ENCODE results near the gene WDR1. TPM values are rescaled to one million over a fixed set of nuclear protein-coding genes. Genes with fewer than 3 reads are reported as not detected.

WDR1 gene
- 1,083 TPM for polyA plus RNA-seq (2013, experiment 1 of 2; ENCODE audit: insufficient read length)
- 1,130 TPM for polyA plus RNA-seq (2013, experiment 2 of 2; ENCODE audit: insufficient read length)

DNA sequence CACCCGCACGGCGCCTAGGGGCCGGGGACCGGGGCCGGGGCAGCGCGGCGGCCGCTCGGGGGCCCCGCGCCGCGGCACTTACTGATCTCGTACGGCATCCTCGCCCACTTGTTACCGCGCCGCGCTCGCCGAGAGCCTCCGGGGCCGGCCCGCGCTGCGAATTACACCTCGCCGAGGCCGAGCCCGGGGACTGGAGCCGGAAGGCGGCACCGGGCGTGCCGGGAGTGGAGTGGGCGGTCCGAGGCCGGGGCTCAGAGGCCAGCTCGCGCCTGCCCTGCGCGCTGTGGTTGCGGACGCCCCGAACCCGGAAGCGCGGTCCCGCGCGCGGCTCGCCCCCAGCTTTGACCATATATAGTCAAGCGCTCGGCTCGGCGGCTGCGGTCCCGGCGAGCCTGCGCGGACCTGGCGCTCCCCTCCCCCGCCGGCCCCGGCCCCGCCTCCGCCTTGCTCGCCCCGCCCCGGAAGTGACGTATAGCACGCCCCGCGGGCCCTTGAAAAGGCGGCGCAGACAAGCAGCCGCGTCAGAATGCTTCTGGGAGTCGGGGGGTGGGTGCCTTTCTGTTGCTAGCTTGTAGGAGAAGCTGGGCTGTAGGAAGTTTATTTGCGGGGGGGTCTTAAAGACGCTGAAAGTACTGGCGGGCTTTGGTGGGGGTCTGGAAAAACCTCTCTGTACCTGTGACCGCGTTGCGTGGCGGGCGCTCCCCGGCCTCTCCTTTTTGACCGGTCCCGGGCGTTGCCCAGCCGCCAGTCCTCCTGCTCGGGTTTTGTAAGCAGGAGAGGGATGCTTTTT lies at the start of gene WDR1:
Gene WDR1, minus strand, starts transcription at position 231 of the 790 bp plus-strand sequence. Its CDS starts 133 bp downstream, at position 98.
- peak; percentile 96 for DNase-seq

- DNase-seq: peak; percentile 42
These were observed 48.3 kb upstream of the WDR1 start for GRCh38 chr4:10164877-10165283.

DNA sequence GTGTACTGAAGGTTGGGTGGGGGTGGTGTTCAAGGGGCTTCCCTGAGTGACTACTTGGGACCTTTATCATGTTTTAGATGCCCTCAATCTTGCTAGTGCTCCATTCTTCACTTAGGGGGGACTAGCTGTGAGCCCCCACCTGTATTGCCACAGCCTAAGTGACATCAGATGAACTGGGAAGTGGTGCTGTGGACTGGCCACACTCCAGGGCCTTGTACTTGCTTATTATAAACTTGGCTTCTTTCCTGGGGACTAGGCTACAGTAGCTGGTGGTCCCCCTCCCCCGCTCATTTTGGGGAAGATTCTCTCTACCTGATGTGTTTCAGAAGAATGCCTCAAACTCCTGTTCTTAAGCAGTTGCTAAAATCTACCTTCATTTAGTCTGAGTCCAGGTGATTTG lies 46.7 kb upstream of the WDR1 start:
- no peak for DNase-seq

DNA sequence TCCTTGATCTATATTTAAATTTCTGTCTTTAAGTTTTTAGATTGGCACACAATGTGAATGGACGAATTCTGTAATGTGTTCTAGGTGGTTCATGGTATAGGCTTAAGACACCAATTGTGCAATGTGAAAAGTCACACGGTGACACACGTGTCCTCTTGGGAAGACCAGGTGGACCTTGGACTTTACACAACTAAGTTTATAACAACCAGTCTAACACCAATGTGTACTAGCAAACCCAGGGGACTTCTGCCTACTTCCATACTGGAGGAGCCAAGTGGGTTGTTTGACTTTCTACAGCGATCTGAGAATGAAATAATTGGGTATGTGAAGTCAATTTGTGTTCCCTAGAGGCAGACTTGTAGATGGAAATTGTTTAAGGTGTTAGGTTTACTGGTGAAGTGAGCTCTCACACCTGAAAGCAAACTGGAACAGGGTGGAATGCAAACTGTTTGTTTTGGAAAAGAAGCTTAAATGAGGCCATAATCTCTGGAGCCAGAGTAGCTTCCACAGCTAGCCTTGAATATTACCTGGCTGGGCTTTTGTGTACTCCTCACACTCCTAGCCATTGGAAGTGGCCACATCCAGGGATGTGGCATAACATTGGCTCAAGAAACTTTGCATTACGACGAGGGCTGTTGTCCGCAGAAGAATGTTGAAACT lies 45.9 kb upstream of the WDR1 start:
- no peak for DNase-seq

DNA sequence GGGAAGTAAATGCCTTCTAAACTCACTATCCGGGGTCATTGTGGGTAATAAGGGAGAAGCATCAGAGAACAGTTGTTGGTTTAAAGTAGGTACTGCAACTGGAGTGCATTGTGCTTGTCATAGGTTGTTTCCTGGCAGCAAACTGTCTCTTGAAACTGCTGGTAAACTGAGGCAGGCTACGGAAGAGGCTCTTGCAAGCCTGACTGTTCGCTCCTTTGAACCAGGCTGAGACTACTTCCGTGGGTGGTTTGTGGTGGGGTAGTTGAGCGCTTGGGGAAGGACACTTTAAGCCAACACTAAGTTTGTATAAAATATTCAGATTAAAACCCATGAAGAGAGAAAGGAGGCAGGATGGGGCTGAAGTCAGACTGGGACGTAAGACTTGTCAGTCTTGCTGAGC lies 45.2 kb upstream of the WDR1 start:
- no peak for DNase-seq

DNA sequence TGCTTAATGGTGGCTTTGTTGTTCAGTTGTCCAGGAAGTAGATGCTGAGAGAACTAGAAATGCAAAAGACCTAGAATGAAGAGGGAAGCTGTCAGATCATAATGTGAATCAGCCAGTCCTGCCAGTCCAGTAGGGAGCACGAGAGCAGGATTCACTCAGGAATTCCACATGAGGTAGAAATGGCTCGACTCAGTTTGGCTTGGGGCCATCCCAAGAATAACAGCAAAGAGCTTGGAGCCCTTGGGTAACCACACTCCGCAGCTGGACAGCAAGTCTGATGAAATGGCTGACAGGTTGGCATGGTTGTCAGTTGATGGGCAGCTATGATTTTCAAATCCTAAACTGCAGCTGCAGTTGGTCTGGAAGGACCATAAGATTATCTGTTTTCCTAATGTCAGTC lies 44.5 kb upstream of the WDR1 start:
- peak; percentile 34 for DNase-seq

GRCh38 chr4:10160281-10160856 lies 43.8 kb upstream of the WDR1 start:
- DNase-seq: peak; percentile 24

GRCh38 chr4:10159671-10160070 lies 43.1 kb upstream of the WDR1 start:
- DNase-seq: no peak

GRCh38 chr4:10158333-10158942 lies 41.8 kb upstream of the WDR1 start:
- DNase-seq: no peak

- DNase-seq: peak; percentile 70
These were observed 41.1 kb upstream of the WDR1 start for GRCh38 chr4:10157478-10158332.

- no peak for DNase-seq
These were observed 37.6 kb upstream of the WDR1 start for GRCh38 chr4:10154241-10154640.

DNA sequence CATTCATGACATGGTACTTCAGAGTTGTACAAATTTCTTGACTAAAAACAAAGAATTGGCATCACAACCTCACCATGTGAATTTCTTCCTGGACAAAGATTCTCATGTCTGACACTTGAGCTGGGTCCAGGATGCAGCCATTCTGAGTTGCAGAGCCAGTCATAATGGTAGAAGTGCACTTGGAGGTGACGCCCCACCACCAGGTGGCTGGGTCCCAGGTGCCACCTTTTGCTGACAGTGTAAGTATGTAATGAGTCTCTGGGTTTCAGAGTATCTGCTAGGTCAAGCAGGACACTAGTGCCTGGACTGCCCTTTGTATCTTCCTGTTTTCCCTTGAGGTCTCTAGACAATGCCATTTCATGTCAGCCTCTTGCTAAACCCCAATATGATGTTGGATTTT lies 36.6 kb upstream of the WDR1 start:
- DNase-seq: no peak

DNA sequence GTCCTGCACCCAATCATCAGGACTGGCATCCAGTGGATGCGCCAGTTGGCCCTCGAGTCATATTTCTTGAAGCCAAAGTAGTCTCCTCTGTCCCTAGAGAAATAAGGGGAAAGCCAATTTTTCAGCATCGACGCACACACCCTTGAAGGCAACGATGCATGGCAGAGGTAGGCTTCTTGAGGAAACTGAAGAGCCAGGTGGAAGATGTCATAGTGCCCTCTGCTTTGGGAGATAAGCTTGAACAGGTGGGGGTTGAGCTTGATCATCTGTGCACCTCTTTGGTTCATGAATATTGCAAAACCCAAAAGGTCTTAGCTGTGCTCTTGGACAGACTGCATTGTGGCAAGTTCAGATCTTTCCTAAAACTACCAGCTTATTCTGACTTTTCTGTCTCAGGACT lies 34.6 kb upstream of the WDR1 start:
- no peak for DNase-seq

- DNase-seq: no peak
These were observed 28.4 kb upstream of the WDR1 start for GRCh38 chr4:10144966-10145365.

DNA sequence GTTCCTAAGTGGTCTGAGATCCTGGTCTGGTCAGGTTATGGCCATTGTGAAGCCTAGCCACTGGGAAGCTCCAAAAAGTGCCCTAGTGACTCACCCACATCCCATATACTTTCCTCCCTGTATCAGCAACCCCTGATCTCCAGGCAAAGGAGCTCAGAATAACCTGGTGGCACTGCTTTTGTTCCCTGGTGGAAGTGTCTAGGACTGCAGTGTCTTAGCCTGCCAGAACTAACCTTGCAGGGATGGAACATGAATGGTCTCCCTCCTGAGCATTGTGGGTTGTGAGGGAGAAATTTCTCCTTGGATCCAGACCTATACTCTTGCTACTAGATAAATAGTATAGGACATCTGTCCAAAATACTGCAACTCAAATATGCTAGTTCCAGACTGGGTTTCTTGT lies 27.9 kb upstream of the WDR1 start:
- no peak for DNase-seq

DNA sequence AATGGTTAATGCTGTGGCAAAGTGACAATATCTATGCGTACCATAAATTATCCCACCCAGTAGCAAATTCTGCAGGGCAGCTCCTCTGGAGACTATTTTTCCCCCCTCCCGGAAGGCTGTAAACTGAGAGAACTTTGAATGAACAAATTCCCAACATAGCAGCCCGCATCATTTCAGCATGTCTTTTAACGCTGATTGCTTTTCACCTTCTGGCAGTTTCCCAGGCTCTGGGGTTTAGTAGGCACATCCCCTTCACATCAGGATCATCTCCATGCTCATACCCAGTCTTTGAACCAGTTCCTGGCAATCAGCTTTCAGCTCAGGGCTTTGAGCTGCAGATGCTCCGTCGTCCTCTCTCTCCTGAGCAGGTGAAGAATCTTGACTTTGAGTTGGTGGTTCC lies 26.6 kb upstream of the WDR1 start:
- DNase-seq: no peak

DNA sequence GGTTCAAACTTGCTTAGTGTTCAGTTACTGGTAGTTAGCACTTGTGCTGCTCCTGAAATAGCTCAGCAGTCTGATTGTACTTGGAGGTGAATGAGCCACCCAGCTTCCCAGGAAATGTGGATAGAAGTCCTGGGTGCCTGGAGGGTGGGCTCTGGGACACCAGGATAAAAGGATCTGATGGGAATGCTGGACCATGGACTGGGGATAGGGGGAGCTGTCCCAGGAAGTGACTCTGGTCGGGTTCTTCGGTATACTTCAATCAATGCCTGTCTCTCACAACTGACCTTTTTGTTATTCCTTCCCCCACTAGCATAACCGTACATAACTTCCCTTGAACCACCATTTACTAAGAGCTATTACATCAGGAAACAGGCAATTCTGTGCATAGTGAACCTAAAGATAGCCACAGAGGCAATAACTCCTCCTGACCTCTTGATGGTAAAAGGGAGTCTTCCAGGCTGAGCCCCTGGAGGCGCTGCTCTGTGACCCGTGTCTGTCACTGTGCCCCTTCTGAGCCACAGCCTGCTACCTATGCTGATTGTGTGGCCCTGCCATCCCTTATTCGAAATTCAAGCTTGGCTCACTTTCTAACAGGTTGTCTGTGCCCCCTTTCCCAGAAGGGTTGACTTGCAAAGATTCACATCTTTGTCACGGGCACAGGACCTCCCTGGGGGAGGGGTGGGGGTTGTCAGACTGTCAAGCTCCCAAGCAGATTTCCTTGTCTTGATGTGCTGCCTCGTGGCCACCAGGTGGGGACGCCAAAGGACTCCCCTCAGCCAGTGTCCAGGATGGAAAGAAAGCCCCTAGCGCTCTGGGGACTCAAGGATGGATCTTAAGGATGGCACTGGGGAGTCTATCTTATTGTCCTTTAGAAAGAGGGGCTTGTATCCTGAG lies 24.5 kb upstream of the WDR1 start:
- DNase-seq: no peak

- DNase-seq: no peak
These were observed 22.9 kb upstream of the WDR1 start for GRCh38 chr4:10139518-10139917.

- DNase-seq: no peak
These were observed 18.7 kb upstream of the WDR1 start for GRCh38 chr4:10135260-10135659.

DNA sequence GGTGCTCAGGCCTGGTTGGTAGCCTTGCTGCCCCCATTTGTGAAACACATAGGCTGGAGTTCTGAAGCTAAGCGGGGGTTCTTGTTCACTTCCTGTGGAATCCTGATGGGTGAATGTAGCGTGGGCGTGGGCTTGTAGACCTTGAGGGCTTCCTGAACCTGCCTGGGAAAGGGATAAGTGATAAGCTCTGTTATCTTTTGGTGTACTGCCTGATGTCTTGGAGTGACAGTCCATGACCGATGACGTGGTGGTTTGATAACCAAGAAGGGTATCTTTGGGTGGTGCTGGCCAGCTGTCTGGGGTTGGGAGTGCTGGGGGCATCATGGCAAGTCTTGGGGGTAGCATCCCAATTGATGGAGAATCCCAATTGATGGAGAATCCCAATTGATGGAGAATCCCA lies 17.5 kb upstream of the WDR1 start:
- no peak for DNase-seq

DNA sequence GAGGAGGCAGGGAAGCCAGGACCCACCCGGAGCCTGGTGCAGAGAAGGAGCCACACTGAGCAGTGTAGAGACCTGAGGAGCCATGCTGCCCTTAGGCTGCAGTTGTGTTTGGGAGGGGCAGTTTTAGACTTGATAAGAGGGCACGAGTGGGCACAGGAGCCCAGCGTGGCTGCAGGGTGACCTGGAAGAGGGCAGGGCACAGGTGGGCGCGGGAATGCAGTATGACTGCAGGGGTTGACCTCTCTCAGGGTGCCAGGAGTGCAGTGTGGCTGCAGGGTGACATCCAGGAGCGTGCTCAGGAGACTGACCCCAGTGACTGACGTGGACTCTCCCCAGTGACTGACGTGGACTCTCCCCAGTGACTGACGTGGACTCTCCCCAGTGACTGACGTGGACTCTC lies 14.6 kb upstream of the WDR1 start:
- no peak for DNase-seq
